GM21447 (cell line): Measurements from ENCODE around the gene OR5M10.
"Not testable (repeated sequence)": the region's sequence is repeated elsewhere in the genome, so short reads cannot be mapped to it uniquely, and the experiment has no call there.

ENCODE experiments used
- ATAC-seq: cut with Tn5 transposase; IDR thresholded peaks from one replicate; pipeline ENCODE4 v1.9.1; 2021; ENCODE audit not compliant: unreplicated experiment

Gene OR5M10

GRCh38 chr11:56577621-56578020, at the start of gene OR5M10:
Gene OR5M10 (minus strand): TSS chr11:56577721. CDS start chr11:56577721, 0 bp downstream.
- ATAC-seq: no peak

GRCh38 chr11:56625946-56626345, 48.4 kb upstream of the OR5M10 start:
- no peak for ATAC-seq

GRCh38 chr11:56624661-56625110, 47.2 kb upstream of the OR5M10 start:
- no peak for ATAC-seq

GRCh38 chr11:56611174-56611573, 33.7 kb upstream of the OR5M10 start:
- no peak for ATAC-seq

GRCh38 chr11:56592088-56592717, 14.7 kb upstream of the OR5M10 start:
- ATAC-seq: not testable (repeated sequence)

- ATAC-seq: no peak
Observed at GRCh38 chr11:56558574-56558973, 18.9 kb downstream of the OR5M10 start.

GRCh38 chr11:56554691-56555090, 22.8 kb downstream of the OR5M10 start:
- ATAC-seq: not testable (repeated sequence)

- no peak for ATAC-seq
Observed at GRCh38 chr11:56545531-56545930, 32.0 kb downstream of the OR5M10 start.

- no peak for ATAC-seq
Observed at GRCh38 chr11:56543739-56544138, 33.8 kb downstream of the OR5M10 start.

- no peak for ATAC-seq
Observed at GRCh38 chr11:56543157-56543556, 34.4 kb downstream of the OR5M10 start, which contains the start of gene OR5M11. Gene OR5M11 (minus strand): TSS chr11:56543257. CDS start chr11:56543257, 0 bp downstream.

- ATAC-seq: no peak
Observed at GRCh38 chr11:56533054-56533740, 44.3 kb downstream of the OR5M10 start.

GRCh38 chr11:56531856-56532255, 45.7 kb downstream of the OR5M10 start:
- no peak for ATAC-seq
